Inferior parietal cortex (tissue), 1 donor: ENCODE measurements around the gene ATP6V0D1.

Source experiments
- DNase-seq: peaks from one replicate; pipeline ENCODE4 v3.0.0-alpha.2; 2016; ENCODE audit errors: extremely low spot score

The ATP6V0D1 gene

GRCh38 chr16:67463059-67463458 lies 17.9 kb downstream of the ATP6V0D1 start:
- no peak for DNase-seq

GRCh38 chr16:67462279-67462655 lies 18.7 kb downstream of the ATP6V0D1 start:
- no peak for DNase-seq

- DNase-seq: no peak
These were observed 19.2 kb downstream of the ATP6V0D1 start for GRCh38 chr16:67461600-67462278.

GRCh38 chr16:67460961-67461360 lies 20.0 kb downstream of the ATP6V0D1 start:
- DNase-seq: no peak

- no peak for DNase-seq
These were observed 20.8 kb downstream of the ATP6V0D1 start for GRCh38 chr16:67460168-67460567.

- no peak for DNase-seq
These were observed 21.2 kb downstream of the ATP6V0D1 start for GRCh38 chr16:67459861-67460150.

- no peak for DNase-seq
These were observed 21.7 kb downstream of the ATP6V0D1 start for GRCh38 chr16:67459066-67459860.

GRCh38 chr16:67458121-67458641 lies 22.8 kb downstream of the ATP6V0D1 start:
- DNase-seq: no peak

- DNase-seq: no peak
These were observed 23.3 kb downstream of the ATP6V0D1 start for GRCh38 chr16:67457611-67458010.

- no peak for DNase-seq
These were observed 24.4 kb downstream of the ATP6V0D1 start for GRCh38 chr16:67456391-67457081.

- no peak for DNase-seq
These were observed 26.1 kb downstream of the ATP6V0D1 start for GRCh38 chr16:67454852-67455251.

GRCh38 chr16:67454104-67454503 lies 26.9 kb downstream of the ATP6V0D1 start:
- DNase-seq: no peak

GRCh38 chr16:67451704-67452435 lies 29.1 kb downstream of the ATP6V0D1 start:
- no peak for DNase-seq

- no peak for DNase-seq
These were observed 29.8 kb downstream of the ATP6V0D1 start for GRCh38 chr16:67451061-67451703.

- no peak for DNase-seq
These were observed 31.2 kb downstream of the ATP6V0D1 start for GRCh38 chr16:67449739-67450138.

GRCh38 chr16:67449336-67449735 lies 31.6 kb downstream of the ATP6V0D1 start:
- DNase-seq: no peak

- DNase-seq: no peak
These were observed 32.4 kb downstream of the ATP6V0D1 start for GRCh38 chr16:67448580-67448979.

GRCh38 chr16:67447508-67448076 lies 33.4 kb downstream of the ATP6V0D1 start:
- DNase-seq: no peak

- DNase-seq: no peak
These were observed 33.9 kb downstream of the ATP6V0D1 start for GRCh38 chr16:67446968-67447507.
